ENCODE measurements around the gene FDXACB1.

Gene FDXACB1

DNA sequence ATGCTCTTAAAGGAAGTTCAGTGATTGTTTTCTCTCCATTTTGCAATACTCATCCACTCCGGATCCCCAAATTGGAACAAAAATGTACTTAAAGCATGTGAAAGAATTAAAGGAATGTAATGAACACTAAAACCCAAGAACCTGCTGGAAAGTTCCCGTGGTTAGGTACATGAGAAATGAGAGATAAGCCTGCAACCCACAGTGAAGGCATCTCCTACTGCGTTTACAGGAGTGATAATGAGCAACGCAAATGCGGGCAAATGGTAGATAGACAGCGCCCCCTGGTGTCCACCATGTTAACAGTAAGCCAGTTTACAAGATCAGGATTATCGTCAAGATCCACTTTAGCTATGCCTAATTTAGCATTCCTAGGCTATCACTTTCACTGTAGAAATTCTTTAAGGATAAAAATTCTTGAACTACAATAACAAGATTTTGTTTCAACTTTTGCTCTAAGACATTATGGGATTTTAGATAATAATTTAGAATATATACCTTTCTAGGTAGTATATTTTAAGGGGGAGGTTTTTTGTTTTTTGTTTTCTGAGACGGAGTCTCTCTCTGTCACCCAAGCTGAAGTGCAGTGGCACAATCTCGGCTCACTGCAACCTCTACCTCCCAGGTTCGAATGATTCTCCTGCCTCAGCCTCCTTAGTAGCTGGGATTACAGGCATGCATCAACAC is 37.5 kb downstream of the FDXACB1 start:
- peak; percentile 73 for DNase-seq

DNA sequence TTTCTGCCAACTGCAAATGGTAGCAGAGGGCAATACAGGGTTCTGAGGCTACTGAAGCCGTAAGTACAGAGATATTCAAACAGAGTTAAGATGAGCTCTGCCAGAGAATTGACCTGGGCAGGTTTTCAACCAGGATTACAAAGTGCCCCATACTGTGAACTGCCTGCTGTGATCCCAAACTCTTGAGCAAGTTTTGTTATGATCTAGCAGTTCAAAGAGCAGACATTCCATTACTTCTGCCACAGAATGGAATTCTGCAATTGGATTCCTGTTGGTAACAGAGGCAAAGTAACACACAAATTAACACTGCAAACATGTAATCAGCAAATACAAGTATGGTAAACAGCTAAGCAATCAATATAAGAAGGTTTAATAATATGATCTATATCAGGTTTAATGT is 38.8 kb downstream of the FDXACB1 start:
- no peak for DNase-seq

DNA sequence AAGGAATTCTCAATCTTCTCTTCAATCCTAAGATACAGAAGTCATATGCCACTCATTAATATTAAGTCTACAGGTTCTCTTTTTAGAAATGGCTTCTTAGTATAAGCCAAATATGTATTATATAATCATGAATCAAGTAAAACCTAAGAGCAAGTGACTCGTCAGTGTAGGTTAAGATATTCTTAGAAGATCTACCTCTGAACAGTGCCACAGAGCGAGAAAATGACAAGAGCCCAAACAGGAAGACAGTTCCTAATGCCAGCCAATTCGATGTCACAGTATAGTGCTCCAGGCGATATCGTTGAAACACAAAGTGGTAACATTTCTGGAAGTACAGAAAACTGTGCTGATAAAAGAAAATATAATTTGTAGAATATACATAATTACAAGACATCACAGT is 40.9 kb downstream of the FDXACB1 start:
- no peak for DNase-seq

DNA sequence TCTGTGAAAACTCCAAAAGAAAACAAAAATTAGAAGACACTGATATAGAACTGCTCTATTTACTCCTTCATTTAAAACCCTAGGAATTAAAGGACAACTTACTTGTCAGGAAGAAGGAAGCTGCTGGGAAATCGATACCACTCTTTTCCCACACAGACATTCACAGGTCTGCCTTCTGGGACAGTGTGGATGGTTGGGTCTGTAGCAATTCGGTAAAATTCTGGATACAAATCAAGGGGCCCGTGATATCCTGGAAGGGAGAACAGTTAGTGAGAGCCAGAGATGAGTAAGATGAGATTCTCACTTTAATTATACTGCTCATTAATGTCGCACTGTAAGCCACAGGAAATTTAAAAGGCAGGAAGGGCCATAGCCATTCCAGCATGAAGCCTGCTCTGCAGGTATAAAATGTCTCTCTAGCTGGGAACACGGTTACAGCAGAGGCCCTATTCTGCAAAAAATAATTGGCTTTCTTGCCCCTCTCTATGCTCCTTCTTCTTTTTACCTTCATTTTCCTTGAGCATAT is 41.5 kb downstream of the FDXACB1 start:
- no peak for DNase-seq

DNA sequence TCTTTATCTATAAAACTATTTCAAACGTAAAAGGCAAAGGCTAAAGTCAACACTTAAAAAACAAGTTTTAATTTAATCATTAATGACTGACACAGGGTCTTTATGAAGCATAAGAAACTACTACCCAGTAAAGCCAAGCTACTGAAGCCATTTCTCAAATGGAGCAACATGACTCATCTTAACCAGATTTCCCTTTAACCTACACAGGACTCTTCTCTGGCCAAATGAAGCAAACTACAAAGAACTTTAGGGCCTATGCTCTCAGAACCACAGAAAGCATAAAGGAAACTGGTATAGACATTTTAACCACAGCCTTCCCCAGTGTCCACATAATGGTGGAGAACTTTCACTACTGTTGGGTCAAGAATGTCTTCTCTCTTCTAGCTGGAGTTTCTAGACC is 42.2 kb downstream of the FDXACB1 start:
- DNase-seq: no peak

DNA sequence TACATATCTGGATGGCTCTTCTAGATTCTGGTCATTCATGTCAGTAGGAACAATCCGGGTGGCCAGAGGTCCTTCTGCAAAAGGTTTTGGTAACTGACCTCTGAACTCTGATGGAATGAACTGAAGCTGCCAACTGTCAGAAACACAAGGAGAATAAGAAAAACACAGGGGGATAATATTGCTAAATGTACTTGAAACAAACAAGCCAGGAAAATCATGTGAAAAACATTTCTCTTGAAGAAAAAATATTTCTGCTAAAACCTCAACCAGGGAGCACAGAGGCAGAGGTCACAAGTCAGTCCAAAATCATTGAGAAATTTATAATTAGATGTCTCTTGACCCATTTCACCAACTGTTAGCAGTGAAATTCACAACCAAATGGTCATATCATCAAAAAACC is 42.8 kb downstream of the FDXACB1 start:
- DNase-seq: no peak

DNA sequence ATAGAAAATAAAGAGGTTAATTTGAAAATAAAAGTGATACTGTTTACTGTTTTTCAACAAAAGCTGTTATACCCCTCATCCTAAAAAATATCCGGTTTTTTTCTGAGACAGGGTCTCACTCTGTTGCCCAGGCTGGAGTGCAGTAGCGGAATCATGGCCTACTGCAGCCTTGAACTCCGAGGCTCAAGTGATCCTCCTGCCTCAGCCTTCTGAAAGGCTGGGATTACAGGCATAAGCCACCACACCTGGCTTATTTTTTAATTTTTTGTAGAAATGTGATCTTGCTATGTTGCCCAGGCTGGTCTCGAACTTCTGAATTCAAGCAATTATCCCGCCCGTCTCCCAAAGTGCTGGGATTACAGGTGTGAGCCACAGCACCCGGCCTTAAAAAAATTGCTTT is 43.3 kb downstream of the FDXACB1 start:
- no peak for DNase-seq

DNA sequence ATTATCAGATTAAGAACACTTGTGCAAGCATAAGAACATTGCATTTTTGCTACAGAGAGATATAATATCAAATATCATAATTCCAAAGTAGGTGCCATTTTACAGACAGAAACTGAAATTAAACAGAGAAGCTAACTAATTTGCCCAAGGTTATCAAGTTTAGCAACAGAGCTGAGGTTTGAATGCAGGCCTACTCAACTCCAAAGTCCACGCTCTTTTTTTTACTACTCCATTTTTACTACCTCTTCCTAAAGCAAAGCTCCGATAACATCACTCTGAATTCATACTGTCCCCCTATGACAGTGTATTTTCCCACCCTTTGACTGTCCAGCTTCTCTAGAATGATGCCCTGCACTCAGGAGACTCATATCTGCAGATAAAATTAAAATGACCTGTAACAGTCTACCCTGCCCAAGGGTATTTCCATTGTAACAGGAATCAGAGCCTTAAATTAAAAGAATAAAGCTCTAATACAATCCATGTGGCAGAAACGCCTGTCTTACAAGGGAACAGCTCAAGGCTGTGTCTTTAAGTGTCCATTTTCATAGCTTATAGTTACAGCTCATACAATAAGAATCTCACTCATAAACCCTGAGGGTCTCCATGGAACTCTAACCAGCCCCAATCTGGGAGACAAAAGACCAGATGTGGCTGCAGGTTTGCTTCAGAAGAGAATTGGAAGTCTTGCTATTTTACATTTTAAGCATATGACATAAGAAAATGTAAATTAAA is 44.4 kb downstream of the FDXACB1 start:
- no peak for DNase-seq

DNA sequence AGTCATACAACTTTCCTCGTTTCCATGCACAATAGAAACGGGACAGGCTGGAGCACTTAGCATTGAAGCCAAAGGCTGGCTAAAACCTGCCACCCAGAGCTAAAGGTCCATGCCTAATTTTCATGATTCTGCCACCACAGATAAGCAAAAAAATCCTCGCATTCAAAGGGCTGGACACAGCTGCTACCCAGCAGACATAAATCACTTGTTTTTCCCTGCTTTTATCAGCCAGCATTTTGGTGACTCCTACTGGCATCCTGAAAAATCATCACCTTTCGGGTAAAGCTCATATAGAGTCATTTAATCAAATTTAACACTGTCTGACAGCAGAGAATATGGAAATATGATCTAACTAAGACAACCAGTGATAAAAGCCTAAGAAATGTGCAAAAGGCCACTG is 45.4 kb downstream of the FDXACB1 start:
- DNase-seq: no peak

DNA sequence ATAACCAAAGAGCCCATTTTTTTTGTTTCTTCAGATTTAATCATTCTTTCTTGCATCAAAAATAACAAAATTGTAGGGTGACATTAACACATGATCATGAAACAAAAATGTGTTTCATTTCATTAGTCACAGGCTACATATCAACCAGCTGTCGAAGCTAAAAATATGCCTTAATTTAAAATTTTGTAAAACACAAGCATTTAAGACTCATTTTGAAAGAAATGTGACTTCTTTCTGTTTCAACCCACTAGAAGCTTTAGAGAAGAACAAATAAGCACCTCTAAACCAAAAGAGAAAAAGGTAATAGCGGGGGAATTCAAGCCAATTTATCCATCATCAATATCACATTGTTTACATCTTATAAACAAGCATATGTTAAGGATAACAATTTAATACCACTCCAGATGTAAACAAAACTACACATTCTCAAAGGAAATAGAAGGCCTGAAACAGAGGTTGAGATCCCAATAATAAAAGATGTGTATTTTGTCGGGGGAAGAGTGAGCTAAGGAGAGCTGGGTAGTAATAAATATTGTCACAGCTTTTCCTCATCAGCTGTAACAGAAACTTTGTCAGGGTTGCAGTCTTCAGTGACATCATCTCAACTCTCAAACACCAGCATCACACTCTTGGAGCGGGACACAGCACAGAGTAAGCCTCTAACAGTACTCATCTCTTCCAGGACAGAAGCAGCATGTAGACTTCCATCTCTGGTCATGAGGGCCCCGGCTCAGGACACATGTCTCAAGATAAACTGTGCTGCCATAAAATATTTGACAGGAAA is 49.6 kb downstream of the FDXACB1 start:
- no peak for DNase-seq

DNA sequence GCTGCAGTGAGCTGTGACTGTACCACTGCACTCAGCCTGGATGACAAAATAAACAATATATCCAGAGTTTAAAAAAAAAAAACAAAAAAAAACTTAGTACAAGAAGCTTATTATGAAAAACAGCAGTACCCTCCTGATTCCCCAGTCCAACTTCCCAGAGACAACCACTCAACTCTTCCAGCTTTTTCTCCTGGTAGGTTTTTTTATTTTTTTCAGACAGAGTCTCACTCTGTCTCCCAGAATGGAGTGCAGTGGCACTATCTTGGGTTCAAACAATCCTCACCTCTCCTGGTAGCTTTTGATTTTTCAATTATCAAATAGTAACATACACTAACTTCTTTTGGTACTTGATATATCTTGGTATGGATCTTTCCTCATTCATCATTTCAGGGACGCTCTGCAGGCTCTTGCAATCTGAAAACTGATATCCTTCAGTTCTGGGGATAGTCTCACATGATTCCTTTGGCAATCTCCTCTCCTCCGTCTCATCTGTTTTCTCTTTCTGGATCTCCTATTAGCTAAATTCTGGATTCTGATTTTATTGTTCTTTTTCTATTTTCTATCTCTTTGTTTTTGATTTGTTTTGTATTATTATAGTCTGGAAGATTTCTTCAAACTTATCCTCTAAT is 52.5 kb downstream of the FDXACB1 start:
- DNase-seq: no peak
